Keratinocyte (primary cell): ENCODE measurements around the gene ZDHHC7. TPM values are rescaled to one million over a fixed set of nuclear protein-coding genes. Genes with fewer than 3 reads are reported as not detected.
A peak's percentile ranks its signal among the peaks of the same experiment; 100 is the strongest.

Source experiments
- DNase-seq: peaks from one replicate; pipeline ENCODE4 v3.0.0-alpha.2; 2011; ENCODE audit warnings: low read depth, missing footprints, low spot score
- FAIRE-seq: peaks from 2 replicates; lab custom pipeline; 2011; peaks lifted over from hg19 to GRCh38; lab: Jason Lieb, UNC
- H2AFZ ChIP-seq: 2 replicates; pipeline ENCODE4 v1.6.0; 2012; ENCODE audit warnings: low read length, control low read depth, inconsistent platforms; ENCODE audit not compliant: control insufficient read depth
- H3K27ac ChIP-seq: 2 replicates; pipeline ENCODE4 v1.5.1; 2011; ENCODE audit warnings: low read length; ENCODE audit not compliant: control insufficient read depth, insufficient read depth
- H3K27me3 ChIP-seq: 3 replicates; pipeline ENCODE4 v1.6.0; 2011; ENCODE audit warnings: low read length; ENCODE audit not compliant: control insufficient read depth, insufficient read depth; ENCODE audit errors: extremely low read depth
- H3K36me3 ChIP-seq, 2 experiments: 2 replicates in 1 of 2; 3 replicates in 1 of 2; pipeline ENCODE4 v1.5.1; 2011; ENCODE audit warnings: low read length in 2 of 2, mild to moderate bottlenecking in 1 of 2; ENCODE audit not compliant: control insufficient read depth in 2 of 2, insufficient read depth in 2 of 2; ENCODE audit errors: extremely low read depth in 1 of 2
- H3K4me1 ChIP-seq: 3 replicates; pipeline ENCODE4 v1.5.1; 2011; ENCODE audit warnings: low read length; ENCODE audit not compliant: control insufficient read depth, insufficient read depth; ENCODE audit errors: extremely low read depth
- H3K4me2 ChIP-seq: 3 replicates; pipeline ENCODE4 v1.6.0; 2011; ENCODE audit warnings: low read depth, low read length; ENCODE audit not compliant: control insufficient read depth, insufficient read depth; ENCODE audit errors: extremely low read depth
- H3K4me3 ChIP-seq, 3 experiments: fragments of 200-600 bp in 1 of 3; sonication (generic) in 1 of 3; 2 replicates in 2 of 3; 3 replicates in 1 of 3; pipeline ENCODE4 v1.5.1; 2011 to 2016; ENCODE audit warnings: low read length in 3 of 3, mild to moderate bottlenecking in 3 of 3, control low read depth in 2 of 3, inconsistent platforms in 1 of 3, low read depth in 1 of 3, mixed read lengths in 1 of 3, mixed run types in 1 of 3, moderate library complexity in 1 of 3; ENCODE audit not compliant: control insufficient read depth in 2 of 3, insufficient read depth in 2 of 3; ENCODE audit errors: extremely low read depth in 1 of 3
- H3K79me2 ChIP-seq: 2 replicates; pipeline ENCODE4 v1.6.0; 2012; ENCODE audit warnings: low read length; ENCODE audit not compliant: control insufficient read depth, insufficient read depth
- H3K9ac ChIP-seq: 3 replicates; pipeline ENCODE4 v1.6.0; 2011; ENCODE audit warnings: low read length; ENCODE audit not compliant: control insufficient read depth, insufficient read depth; ENCODE audit errors: extremely low read depth
- H3K9me1 ChIP-seq: 3 replicates; pipeline ENCODE4 v1.6.0; 2011; ENCODE audit warnings: low read length; ENCODE audit not compliant: control insufficient read depth, insufficient read depth; ENCODE audit errors: extremely low read depth
- H3K9me3 ChIP-seq: 2 replicates; pipeline ENCODE4 v1.5.1; 2012; ENCODE audit warnings: low read depth, low read length; ENCODE audit not compliant: control insufficient read depth
- H4K20me1 ChIP-seq: 3 replicates; pipeline ENCODE4 v1.6.0; 2011; ENCODE audit warnings: low read length; ENCODE audit not compliant: control insufficient read depth, insufficient read depth; ENCODE audit errors: extremely low read depth
- CTCF ChIP-seq, 3 experiments: IDR thresholded peaks in 1 of 3; conservative IDR thresholded peaks in 1 of 3; optimal IDR thresholded peaks in 1 of 3; 2 replicates in 2 of 3; 3 replicates in 1 of 3; pipeline versions ENCODE3 to v1.5.1; 2011; ENCODE audit warnings: low read length in 3 of 3, mild to moderate bottlenecking in 3 of 3, moderate library complexity in 2 of 3, control low read depth in 1 of 3, inconsistent platforms in 1 of 3; ENCODE audit not compliant: insufficient read depth in 2 of 3; ENCODE audit errors: extremely low read depth in 1 of 3
- EZH2 ChIP-seq: IDR thresholded peaks from one replicate; pipeline ENCODE4 v1.6.1; 2012; ENCODE audit warnings: inconsistent platforms, mild to moderate bottlenecking, low read length, moderate library complexity
- dilution Hi-C: fragments of 300-500 bp; cut with MboI; formaldehyde crosslinking; loops from one replicate; pipeline ENCODE4 v1.7.0; 2020; ENCODE audit warnings: low sequenced_read_pairs; ENCODE audit not compliant: extremely low pct_ligation_motif_present
- polyA plus RNA-seq, 5 experiments: library from polyadenylated mRNA; depleted of rRNA in 3 of 5; stranded (reverse) in 3 of 5; stranded (forward) in 1 of 5; unstranded in 1 of 5; fragments of >200 nt; gene quantifications; 1 replicate in 1 of 5; 2 replicates in 3 of 5; 3 replicates in 1 of 5; pipeline versions ENCODE4 v1.2.1 to v1.2.3, GENCODE V29; 2011 to 2012; ENCODE audit warnings: missing spikeins in 2 of 5, low read depth in 1 of 5, low replicate concordance in 1 of 5

Gene ZDHHC7
- polyA plus RNA-seq, 1 donor (not counting 4 experiments of a cell fraction or from before 2014, with no cell fraction given): 37.8 TPM

- Histone ChIP-seq H3K4me1 (peaks cover 78% of the 10 kb centered on the region), H3K9ac (peak overlapping the region; percentile 47), H3K36me3 (peaks cover 10 to 13% of the 10 kb centered on the region in 2 experiments), H3K27ac (peak overlapping the region; percentile 96), H3K9me3 (no peaks in the 10 kb centered on the region), H3K4me2 (peak overlapping the region; percentile 65), H3K4me3 (peak overlapping the region; percentile 17 to 56 (median 34)), H3K9me1 (peaks cover 4% of the 10 kb centered on the region), H3K79me2 (peaks cover 70% of the 10 kb centered on the region), H2AFZ (no peak overlapping the region), H4K20me1 (no peaks in the 10 kb centered on the region), H3K27me3 (no peaks in the 10 kb centered on the region)
- no peak for DNase-seq
- no peak for FAIRE-seq
- no peak for TF ChIP-seq CTCF (optimal IDR thresholded peaks at IDR 0.05 in 1 of 3, IDR thresholded peaks at IDR 0.05 in 1 of 3, conservative IDR thresholded peaks at IDR 0.05 in 1 of 3; ENCODE audit: extremely low read depth in 1 of 3, insufficient read depth in 2 of 3, low read length in 3 of 3)
- no peak for TF ChIP-seq EZH2
- dilution Hi-C loops: no loop called here
Measured at GRCh38 chr16:85003725-85004586, 7.4 kb downstream of the ZDHHC7 start.

- Histone ChIP-seq H3K4me1 (peaks cover 80% of the 10 kb centered on the region), H3K9ac (no peak overlapping the region), H3K27me3 (no peaks in the 10 kb centered on the region), H3K79me2 (peaks cover 68% of the 10 kb centered on the region), H3K27ac (peak overlapping the region; percentile 10), H3K9me3 (no peaks in the 10 kb centered on the region), H3K36me3 (peaks cover 10 to 13% of the 10 kb centered on the region in 2 experiments), H3K9me1 (peaks cover 4% of the 10 kb centered on the region), H4K20me1 (no peaks in the 10 kb centered on the region), H2AFZ (no peak overlapping the region), H3K4me3 (no peak overlapping the region), H3K4me2 (no peak overlapping the region)
- DNase-seq (no peak), FAIRE-seq (no peak)
- dilution Hi-C loops: no loop called here
- TF ChIP-seq CTCF (optimal IDR thresholded peaks at IDR 0.05 in 1 of 3, IDR thresholded peaks at IDR 0.05 in 1 of 3, conservative IDR thresholded peaks at IDR 0.05 in 1 of 3; ENCODE audit: extremely low read depth in 1 of 3, insufficient read depth in 2 of 3, low read length in 3 of 3): no peak
- TF ChIP-seq EZH2: no peak
Measured at GRCh38 chr16:85003076-85003475, 8.3 kb downstream of the ZDHHC7 start.
